ENCODE data around the gene CDH4. TPM values are rescaled to one million over a fixed set of nuclear protein-coding genes. Genes with fewer than 3 reads are reported as not detected.

CDH4 gene
- total and polyA plus RNA-seq, 10 donors = 0.30 to 20.1 (median 7.7) TPM

DNA sequence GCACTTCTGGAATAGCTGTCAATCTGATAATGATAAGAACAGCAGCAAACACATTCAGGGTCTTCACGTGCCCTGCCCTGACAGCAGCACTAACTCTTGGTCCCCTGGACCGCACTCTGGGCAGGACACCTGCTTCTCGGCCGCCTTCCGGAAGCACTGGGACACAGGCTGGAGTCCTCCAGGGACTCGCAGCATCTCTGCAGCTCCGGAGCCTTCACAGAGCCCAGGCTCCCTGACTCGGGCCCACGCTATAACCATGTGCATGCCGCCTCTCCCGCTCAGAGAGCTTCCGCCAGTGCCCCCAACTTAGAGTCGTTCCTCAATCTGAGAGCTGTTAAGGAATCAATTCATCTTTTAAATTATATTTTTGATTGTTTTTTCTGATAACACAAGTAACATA, 436.4 kb downstream of the CDH4 start:
- intact Hi-C loops (cut with DNase I; ENCODE audit: low total_unique reads) = no loop called here

DNA sequence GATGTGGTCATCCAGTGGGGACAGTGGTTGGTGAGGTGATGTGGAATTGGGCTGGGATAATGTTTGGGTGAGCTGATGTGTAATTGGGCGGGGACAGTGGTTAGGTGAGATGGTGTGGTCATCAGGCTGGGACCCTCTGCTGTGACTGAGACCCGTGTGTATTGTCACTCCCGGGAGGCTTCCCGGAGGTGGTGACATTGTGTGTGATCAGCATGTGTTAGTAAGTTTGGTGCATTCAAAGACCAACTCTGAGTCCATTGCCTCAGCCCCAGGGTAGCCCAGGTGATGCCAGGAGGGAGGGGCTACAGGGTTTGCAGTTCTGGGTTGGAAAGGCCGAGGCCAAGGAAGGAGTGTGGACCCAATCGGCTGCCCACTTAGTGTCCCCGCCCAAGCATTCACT, 438.1 kb downstream of the CDH4 start:
- no peak for TF ChIP-seq POLR2A (IDR thresholded peaks at IDR 0.05)
- TF ChIP-seq, protein P1, sequence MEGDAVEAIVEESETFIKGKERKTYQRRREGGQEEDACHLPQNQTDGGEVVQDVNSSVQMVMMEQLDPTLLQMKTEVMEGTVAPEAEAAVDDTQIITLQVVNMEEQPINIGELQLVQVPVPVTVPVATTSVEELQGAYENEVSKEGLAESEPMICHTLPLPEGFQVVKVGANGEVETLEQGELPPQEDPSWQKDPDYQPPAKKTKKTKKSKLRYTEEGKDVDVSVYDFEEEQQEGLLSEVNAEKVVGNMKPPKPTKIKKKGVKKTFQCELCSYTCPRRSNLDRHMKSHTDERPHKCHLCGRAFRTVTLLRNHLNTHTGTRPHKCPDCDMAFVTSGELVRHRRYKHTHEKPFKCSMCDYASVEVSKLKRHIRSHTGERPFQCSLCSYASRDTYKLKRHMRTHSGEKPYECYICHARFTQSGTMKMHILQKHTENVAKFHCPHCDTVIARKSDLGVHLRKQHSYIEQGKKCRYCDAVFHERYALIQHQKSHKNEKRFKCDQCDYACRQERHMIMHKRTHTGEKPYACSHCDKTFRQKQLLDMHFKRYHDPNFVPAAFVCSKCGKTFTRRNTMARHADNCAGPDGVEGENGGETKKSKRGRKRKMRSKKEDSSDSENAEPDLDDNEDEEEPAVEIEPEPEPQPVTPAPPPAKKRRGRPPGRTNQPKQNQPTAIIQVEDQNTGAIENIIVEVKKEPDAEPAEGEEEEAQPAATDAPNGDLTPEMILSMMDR (IDR thresholded peaks at IDR 0.05 in 8 of 11, conservative IDR thresholded peaks at IDR 0.05 in 3 of 11) = no peak
- TF ChIP-seq POLR2AphosphoS5 (IDR thresholded peaks at IDR 0.05) = no peak
- peaks cover 0 to 7% (median 0%) of the 10 kb centered on the region in 8 donors for H3K9me3 ChIP-seq
- H3K27ac ChIP-seq = no peak overlapping the region
- no peak overlapping the region for H3K4me3 ChIP-seq
- H3K4me1 ChIP-seq = peaks cover 0 to 10% (median 5%) of the 10 kb centered on the region in 6 donors
- intact Hi-C loops (cut with DNase I; ENCODE audit: low total_unique reads) = no loop called here
- 85 to 90% (median 88%) methylated on average over 7 of the region's 7 CpGs for WGBS, 5 donors
- no peaks in the 10 kb centered on the region for H3K36me3 ChIP-seq
- no peaks in the 10 kb centered on the region for H3K27me3 ChIP-seq (replicated peaks in 1 of 7)
- DNase-seq = no peak

More for the DNA sequence above, 436.4 kb downstream of the CDH4 start:
- DNase-seq = no peak
- 83 to 89% (median 85%) methylated on average over 13 of the region's 13 CpGs for WGBS, 5 donors
- no peaks in the 10 kb centered on the region for H3K27me3 ChIP-seq (replicated peaks in 1 of 7)
- peaks cover 0 to 8% (median 4%) of the 10 kb centered on the region in 6 donors for H3K4me1 ChIP-seq
- peaks cover 0 to 7% (median 0%) of the 10 kb centered on the region in 8 donors for H3K9me3 ChIP-seq
- no peak for TF ChIP-seq POLR2AphosphoS5 (IDR thresholded peaks at IDR 0.05)
- no peak for TF ChIP-seq POLR2A (IDR thresholded peaks at IDR 0.05)
- TF ChIP-seq, protein P1 (IDR thresholded peaks at IDR 0.05 in 8 of 11, conservative IDR thresholded peaks at IDR 0.05 in 3 of 11) = no peak
- no peak overlapping the region for H3K27ac ChIP-seq
- no peak overlapping the region for H3K4me3 ChIP-seq
- no peaks in the 10 kb centered on the region for H3K36me3 ChIP-seq

DNA sequence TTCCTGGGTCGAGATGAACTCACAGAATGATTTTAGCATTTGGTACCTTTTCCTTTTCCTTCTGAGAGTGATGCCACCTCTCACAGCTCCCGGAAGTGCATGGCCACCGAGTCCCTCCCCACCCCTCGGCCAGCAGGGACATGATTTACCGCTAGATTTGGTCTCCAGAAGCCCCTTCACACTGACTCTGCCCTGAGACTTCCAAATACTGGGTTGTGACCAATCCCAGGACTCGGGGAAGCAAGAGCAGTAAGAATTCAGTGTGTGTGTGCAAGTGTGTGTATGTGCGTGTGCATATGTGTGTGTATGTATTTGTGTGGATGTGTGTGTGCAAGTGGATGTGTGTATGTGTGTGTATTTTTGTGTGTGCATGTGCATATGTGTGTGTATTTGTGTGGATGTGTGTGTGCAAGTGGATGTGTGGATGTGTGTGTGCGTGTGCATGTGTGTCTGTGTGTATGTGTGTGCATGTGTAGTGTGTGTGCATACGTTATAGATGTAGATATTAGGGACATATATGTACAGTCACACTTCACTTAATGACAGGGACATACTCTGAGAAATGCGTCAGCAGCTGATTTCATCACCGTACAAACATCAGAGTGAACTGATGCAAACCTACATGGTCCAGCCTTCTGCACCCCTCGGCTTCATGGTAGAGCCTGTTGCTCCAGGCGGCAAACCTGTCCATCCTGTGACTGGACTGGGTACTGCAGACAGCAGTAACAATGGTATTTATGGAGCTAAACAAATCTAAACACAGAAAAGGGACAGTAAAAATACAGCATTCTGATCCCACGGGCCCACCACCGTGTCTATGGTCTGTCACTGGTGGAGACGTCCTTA, 439.2 kb downstream of the CDH4 start:
- peaks cover 0 to 7% (median 0%) of the 10 kb centered on the region in 7 donors for H3K27me3 ChIP-seq (replicated peaks in 1 of 7)
- DNase-seq = no peak
- H3K27ac ChIP-seq = no peak overlapping the region
- peaks cover 0 to 10% (median 5%) of the 10 kb centered on the region in 6 donors for H3K4me1 ChIP-seq
- peaks cover 0 to 10% (median 0%) of the 10 kb centered on the region in 8 donors for H3K9me3 ChIP-seq
- TF ChIP-seq, protein P1 (IDR thresholded peaks at IDR 0.05 in 8 of 11, conservative IDR thresholded peaks at IDR 0.05 in 3 of 11) = no peak
- no peak for TF ChIP-seq POLR2AphosphoS5 (IDR thresholded peaks at IDR 0.05)
- no peak for TF ChIP-seq POLR2A (IDR thresholded peaks at IDR 0.05)
- WGBS, 5 donors = 77 to 86% (median 79%) methylated on average over 15 to 16 of the region's 16 CpGs
- H3K36me3 ChIP-seq = no peaks in the 10 kb centered on the region
- H3K4me3 ChIP-seq = no peak overlapping the region
- intact Hi-C loops (cut with DNase I; ENCODE audit: low total_unique reads) = no loop called here

DNA sequence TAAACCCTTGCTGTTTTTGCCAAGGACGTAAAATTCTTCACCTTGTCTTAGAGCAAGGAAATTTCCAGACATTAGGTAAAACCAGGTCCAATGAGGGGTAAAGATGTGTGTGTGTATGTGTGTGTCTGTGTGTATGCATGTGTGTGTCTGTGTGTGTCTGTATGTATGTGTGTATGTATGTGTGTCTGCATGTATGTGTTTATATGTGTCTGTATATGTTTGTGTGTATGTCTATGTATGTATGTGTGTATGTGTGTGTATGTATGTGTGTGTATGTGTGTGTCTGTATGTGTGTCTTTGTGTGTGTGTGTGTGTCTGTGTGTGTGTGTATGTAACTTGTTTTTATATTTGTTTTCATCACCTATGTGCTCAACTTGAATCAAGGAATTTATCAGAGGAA, 439.9 kb downstream of the CDH4 start:
- no peak for DNase-seq
- 87 to 98% (median 93%) methylated on average over 1 of the region's 1 CpG for WGBS, 5 donors
- H3K9me3 ChIP-seq = peaks cover 0 to 12% (median 0%) of the 10 kb centered on the region in 8 donors

More for the DNA sequence above, 439.9 kb downstream of the CDH4 start:
- Histone ChIP-seq H3K4me3 (no peak overlapping the region), H3K4me1 (peaks cover 0 to 10% (median 5%) of the 10 kb centered on the region in 6 donors), H3K27ac (no peak overlapping the region), H3K36me3 (no peaks in the 10 kb centered on the region), H3K27me3 (replicated peaks in 1 of 7) (peaks cover 0 to 10% (median 0%) of the 10 kb centered on the region in 7 donors)
- intact Hi-C loops (cut with DNase I; ENCODE audit: low total_unique reads) = no loop called here
- no peak for TF ChIP-seq POLR2AphosphoS5 (IDR thresholded peaks at IDR 0.05)
- TF ChIP-seq, protein P1 (IDR thresholded peaks at IDR 0.05 in 8 of 11, conservative IDR thresholded peaks at IDR 0.05 in 3 of 11) = no peak
- no peak for TF ChIP-seq POLR2A (IDR thresholded peaks at IDR 0.05)
